Measurements from ENCODE around the gene MAPK8.

MAPK8 gene

GRCh38 chr10:48381971-48382370 lies 75.5 kb downstream of the MAPK8 start:
- no peak for DNase-seq (ENCODE audit: low read depth in 3 of 3, low spot score in 1 of 3)

- DNase-seq (ENCODE audit: low read depth in 3 of 3, low spot score in 1 of 3): no peak
Measured at GRCh38 chr10:48382982-48383381, 76.5 kb downstream of the MAPK8 start.

- no peak for DNase-seq (ENCODE audit: low read depth in 3 of 3, low spot score in 1 of 3)
Measured at GRCh38 chr10:48383393-48383792, 76.9 kb downstream of the MAPK8 start.

DNA sequence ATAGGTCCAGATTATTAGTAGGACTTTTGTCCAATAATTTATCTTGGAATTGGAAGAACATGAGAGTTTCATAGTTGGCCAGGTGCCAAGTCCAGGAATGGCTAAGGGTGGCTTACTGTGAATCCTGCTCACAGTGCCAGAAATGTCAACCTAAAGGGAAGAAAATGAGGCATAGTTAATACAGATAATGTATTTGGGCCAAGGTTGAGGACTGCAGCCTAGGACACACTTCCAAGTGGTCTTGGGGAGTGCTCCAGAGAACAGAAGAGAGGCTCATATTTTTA lies 78.2 kb downstream of the MAPK8 start:
- DNase-seq (ENCODE audit: low read depth in 3 of 3, low spot score in 1 of 3): no peak

GRCh38 chr10:48389272-48389671 lies 82.8 kb downstream of the MAPK8 start:
- no peak for DNase-seq (ENCODE audit: low read depth in 3 of 3, low spot score in 1 of 3)

GRCh38 chr10:48389846-48390557 lies 83.5 kb downstream of the MAPK8 start:
- DNase-seq (ENCODE audit: low read depth in 3 of 3, low spot score in 1 of 3): no peak

DNA sequence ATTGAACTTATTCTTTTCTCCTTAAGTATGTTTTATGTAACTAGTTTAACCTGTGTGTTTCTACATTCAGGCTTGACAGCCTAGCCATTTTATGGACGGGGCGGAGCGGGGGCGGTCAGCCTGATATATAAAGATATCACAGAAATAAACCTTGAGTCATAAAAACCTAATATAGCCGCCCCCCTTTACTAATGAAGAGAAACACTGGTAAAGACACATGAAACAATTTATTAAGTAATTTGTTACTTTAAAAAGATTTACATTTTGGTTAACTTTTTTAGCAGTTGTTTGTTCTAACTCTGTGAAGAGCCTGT lies 84.0 kb downstream of the MAPK8 start:
- no peak for DNase-seq (ENCODE audit: low read depth in 3 of 3, low spot score in 1 of 3)

DNA sequence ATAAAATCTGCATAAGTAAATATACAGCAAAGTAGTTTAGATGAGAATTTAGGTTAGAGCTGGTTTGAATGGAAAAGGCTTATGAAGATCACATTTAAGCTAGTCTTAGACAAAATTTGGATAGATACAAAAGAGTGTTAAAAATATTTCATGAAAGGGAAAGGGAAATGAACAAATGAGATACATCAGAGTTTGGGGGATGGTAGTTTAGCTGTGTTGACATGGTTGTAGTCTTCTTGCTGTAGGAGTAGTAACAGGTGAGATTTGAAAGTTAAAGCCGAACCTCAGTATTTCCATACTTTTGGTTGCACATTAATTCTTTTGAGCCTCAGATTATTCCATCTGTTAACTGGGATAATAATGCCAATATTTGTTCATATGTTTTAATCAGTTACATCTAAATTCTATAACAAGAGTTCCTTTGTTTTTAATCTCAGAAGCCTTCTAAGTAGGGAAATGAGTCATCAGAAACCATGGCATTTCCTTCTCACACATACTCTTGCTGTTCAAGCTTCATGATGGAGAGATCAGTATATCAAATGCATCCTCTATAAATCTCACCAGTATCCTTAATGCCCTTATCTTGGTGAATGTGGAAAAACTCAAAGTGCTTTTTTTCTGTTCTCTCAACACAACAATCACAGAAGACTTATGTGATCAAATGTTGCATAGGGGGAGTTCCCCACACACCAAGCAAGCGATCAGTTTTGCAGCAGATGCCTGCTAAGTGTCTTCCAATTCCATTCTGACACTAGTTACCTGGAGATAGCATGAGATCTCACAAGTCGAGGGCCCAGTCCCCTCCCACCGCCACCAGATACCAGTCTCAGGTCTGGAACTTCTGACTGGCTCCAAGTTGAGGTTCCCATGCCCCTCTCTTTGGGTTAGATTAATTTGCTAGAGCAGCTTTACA lies 84.7 kb downstream of the MAPK8 start:
- DNase-seq (ENCODE audit: low read depth in 3 of 3, low spot score in 1 of 3): no peak

GRCh38 chr10:48391994-48392393 lies 85.5 kb downstream of the MAPK8 start:
- no peak for DNase-seq (ENCODE audit: low read depth in 3 of 3, low spot score in 1 of 3)

- DNase-seq (ENCODE audit: low read depth in 3 of 3, low spot score in 1 of 3): no peak
Measured at GRCh38 chr10:48398261-48398660, 91.8 kb downstream of the MAPK8 start.

- no peak for DNase-seq (ENCODE audit: low read depth in 3 of 3, low spot score in 1 of 3)
Measured at GRCh38 chr10:48399056-48399541, 92.6 kb downstream of the MAPK8 start.

GRCh38 chr10:48399551-48399950 lies 93.1 kb downstream of the MAPK8 start:
- DNase-seq (ENCODE audit: low read depth in 3 of 3, low spot score in 1 of 3): no peak

- no peak for DNase-seq (ENCODE audit: low read depth in 3 of 3, low spot score in 1 of 3)
Measured at GRCh38 chr10:48400129-48400849, 93.8 kb downstream of the MAPK8 start.

GRCh38 chr10:48400850-48401220 lies 94.4 kb downstream of the MAPK8 start:
- no peak for DNase-seq (ENCODE audit: low read depth in 3 of 3, low spot score in 1 of 3)

- DNase-seq (ENCODE audit: low read depth in 3 of 3, low spot score in 1 of 3): no peak
Measured at GRCh38 chr10:48404646-48405045, 98.2 kb downstream of the MAPK8 start.

DNA sequence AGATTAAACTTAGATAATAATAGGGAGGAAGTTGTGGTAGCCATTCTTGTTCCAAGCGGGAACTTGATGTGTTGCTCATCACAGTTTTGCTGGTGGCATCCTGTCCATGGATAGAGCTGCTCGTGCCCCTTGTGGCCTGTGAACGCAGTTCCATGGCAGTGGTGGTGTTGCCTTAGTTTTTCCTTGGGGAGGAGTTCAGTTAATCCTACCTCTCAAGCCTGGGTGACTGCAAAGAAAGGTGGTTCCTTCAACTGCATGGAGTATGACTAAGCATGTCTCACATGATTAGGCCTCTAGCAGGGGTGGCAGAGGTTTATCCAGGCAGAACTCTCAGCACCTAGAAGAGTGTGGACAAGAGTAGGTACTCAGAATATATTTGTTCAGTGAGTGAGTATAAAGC lies 99.7 kb downstream of the MAPK8 start:
- no peak for DNase-seq (ENCODE audit: low read depth in 3 of 3, low spot score in 1 of 3)

DNA sequence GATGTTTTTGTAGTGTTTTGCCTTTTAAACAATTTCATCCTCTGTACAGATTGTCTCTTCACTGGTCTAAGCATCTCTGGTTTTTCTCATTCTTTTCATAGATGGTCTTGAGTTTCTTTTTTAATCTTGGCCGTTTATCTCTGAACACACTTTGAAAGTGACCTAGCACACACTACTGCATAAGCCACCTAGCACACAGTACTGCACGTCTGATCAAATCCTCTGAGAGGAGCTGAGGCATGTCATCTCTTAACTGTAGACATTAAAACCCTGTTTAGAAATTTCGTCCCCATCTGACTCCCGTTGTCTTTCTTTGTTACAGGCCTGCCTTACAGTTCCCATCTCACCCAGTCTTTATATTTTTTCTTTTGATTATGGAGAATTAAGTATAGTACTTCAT lies 100.2 kb downstream of the MAPK8 start:
- no peak for DNase-seq (ENCODE audit: low read depth in 3 of 3, low spot score in 1 of 3)

DNA sequence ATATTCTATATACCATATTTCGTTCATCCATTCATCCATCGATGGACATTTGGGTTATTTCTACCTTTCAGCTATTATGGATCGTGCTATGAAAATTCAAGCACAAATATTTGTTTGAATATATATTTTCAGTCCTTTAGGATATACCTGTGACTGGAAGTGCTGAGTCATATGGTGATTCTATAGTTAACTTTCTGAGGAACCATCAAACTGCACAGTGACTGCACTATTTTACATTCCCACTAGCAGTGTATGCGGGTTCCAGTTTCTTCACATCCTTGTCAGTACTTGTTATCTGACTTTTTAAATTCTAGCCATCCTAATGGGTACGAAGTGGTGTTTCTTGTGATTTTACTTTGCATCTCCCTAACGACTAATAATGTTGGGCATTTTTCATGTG lies 104.0 kb downstream of the MAPK8 start:
- DNase-seq (ENCODE audit: low read depth in 3 of 3, low spot score in 1 of 3): no peak

DNA sequence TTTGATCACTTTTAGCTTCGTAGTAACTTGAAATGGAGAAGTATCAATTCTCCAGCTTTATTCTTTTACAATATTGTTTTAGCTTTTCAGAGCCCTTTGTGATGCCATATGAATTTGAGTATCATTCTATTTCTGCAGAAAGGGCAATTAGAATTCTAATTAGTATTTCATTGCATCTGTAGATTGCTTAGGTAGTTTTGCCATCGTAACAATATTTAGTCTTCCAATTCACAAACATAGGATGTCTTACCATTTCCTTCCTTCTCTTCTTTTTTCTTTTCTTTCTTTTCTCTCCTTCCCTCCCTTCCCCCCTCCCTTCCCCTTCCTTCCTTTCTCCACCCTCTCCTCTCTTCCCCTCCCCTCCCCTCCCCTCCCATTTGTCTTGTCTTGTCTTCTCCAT lies 105.0 kb downstream of the MAPK8 start:
- no peak for DNase-seq (ENCODE audit: low read depth in 3 of 3, low spot score in 1 of 3)

DNA sequence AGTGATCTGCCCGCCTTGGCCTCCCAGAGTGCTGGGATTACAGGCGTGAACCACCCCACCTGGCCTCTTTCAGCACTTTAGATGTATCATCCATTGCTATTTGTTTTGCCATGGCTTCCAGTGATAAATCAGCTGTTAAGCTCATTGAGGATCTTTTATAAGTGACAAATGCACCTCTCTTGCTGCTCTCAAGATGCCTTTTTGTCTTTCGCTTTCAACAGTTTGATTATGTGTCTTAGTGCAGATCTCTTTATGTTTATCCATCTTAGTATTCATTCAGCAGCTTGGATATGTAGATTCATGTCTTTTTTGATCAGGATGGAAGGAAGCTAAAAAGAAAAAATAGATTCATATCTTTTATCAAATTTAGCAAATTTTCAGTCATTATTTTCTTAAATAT lies 105.6 kb downstream of the MAPK8 start:
- DNase-seq (ENCODE audit: low read depth in 3 of 3, low spot score in 1 of 3): no peak

DNA sequence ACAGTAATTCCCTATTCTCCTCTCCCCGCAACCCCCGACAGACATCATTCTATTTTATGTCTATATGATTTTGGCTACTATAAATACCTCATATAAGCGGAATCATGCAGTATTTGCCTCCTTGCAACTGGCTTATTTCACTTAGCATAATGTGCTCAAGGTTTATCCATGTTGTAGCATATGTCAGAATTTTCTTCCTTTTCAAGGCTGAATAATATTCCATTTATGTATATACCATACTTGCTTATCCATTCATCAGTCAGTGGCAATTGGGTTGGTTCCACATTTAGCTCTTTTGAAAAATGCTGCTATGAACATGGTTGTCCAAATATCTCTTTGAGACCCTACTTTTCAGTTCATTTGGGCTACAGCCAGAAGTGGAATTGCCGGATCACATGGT lies 106.5 kb downstream of the MAPK8 start:
- no peak for DNase-seq (ENCODE audit: low read depth in 3 of 3, low spot score in 1 of 3)

DNA sequence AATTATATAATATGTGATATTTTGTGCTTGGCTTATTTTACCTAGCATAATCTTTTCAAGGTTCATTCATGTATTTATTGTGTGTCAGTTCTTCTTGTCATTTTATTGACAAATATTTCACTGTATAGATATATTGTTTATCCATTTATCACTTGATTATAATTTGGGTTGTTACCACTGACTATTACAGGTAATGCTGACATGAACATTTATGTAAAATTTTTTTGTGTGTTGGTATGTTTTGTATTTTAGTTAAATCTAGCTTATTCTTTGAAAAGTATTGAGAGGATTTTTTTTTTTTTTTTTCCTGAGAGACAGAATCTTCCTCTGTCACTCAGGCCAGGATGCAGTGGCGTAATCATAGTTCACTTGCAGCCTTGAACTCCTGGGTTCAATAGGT lies 107.7 kb downstream of the MAPK8 start:
- DNase-seq (ENCODE audit: low read depth in 3 of 3, low spot score in 1 of 3): no peak
